ENCODE measurements around the gene HOXD11. TPM values are rescaled to one million over a fixed set of nuclear protein-coding genes. Genes with fewer than 3 reads are reported as not detected.
A peak's percentile ranks its signal among the peaks of the same experiment; 100 is the strongest.

Gene HOXD11
- total and polyA plus RNA-seq, 2 experiments from 2014 or later, result 28.4 to 30.0 TPM

- peak overlapping the region; percentile 56 for H3K4me2 ChIP-seq (ENCODE audit: unreplicated experiment)
- H3K27me3 ChIP-seq (replicated peaks; ENCODE audit: insufficient read depth), result no peaks in the 10 kb centered on the region
- WGBS, 2 experiments (ENCODE audit: low coverage in 1 of 2, low lambda C conversion rate in 2 of 2, missing lambda C conversion rate in 2 of 2), result 5 to 9% methylated on average over 28 to 45 of the region's 47 CpGs
- no peak for DNase-seq
- H3K79me2 ChIP-seq (ENCODE audit: insufficient read depth), result peaks cover 66% of the 10 kb centered on the region
- peaks cover 20% of the 10 kb centered on the region for H3F3A ChIP-seq (ENCODE audit: insufficient read depth)
- no peaks in the 10 kb centered on the region for H3K9me2 ChIP-seq (ENCODE audit: insufficient read depth)
- H3K9ac ChIP-seq, result peak overlapping the region; percentile 73
- TF ChIP-seq EZH2 (IDR thresholded peaks at IDR 0.05; ENCODE audit: insufficient read depth, poor library complexity, severe bottlenecking), result no peak
- no peak for TF ChIP-seq EZH2phosphoT487 (IDR thresholded peaks at IDR 0.05; ENCODE audit: insufficient read depth, low read depth)
- H3K27ac ChIP-seq, result peak overlapping the region; percentile 39
- no peaks in the 10 kb centered on the region for H4K20me1 ChIP-seq (ENCODE audit: insufficient read depth)
- peaks cover 10% of the 10 kb centered on the region; the same call in 1 of the 2 replicates for H3K36me3 ChIP-seq (ENCODE audit: low read depth)
- peaks cover 9% of the 10 kb centered on the region for H3K4me1 ChIP-seq (ENCODE audit: insufficient read depth)
- no peaks in the 10 kb centered on the region for H3K9me3 ChIP-seq (ENCODE audit: low read depth)
- in situ Hi-C loops (cut with MboI), result loop anchor here (10.0 to 25.0 kb wide), 2 partner anchors 703 to 1615 kb away; no protein-coding TSS in a partner anchor
- H3K4me3 ChIP-seq, result peak overlapping the region; percentile 70
- H2AFZ ChIP-seq, result peak overlapping the region; percentile 68
Measured at GRCh38 chr2:176122052-176122682, 15.1 kb downstream of the HOXD11 start.

GRCh38 chr2:176122683-176123410 lies 15.8 kb downstream of the HOXD11 start, which contains the start of gene HOXD9:
HOXD9 (plus strand) TSS chr2:176122719; CDS start chr2:176122769, 50 bp downstream.
- TF ChIP-seq EZH2phosphoT487 (IDR thresholded peaks at IDR 0.05; ENCODE audit: insufficient read depth, low read depth) (no peak), EZH2 (IDR thresholded peaks at IDR 0.05; ENCODE audit: insufficient read depth, poor library complexity, severe bottlenecking) (no peak)
- Histone ChIP-seq H3K9me2 (ENCODE audit: insufficient read depth) (no peaks in the 10 kb centered on the region), H3K27me3 (replicated peaks; ENCODE audit: insufficient read depth) (no peaks in the 10 kb centered on the region), H3K27ac (peak within 1 kb of the TSS; percentile 39), H3K4me2 (ENCODE audit: unreplicated experiment) (peak within 1 kb of the TSS; percentile 56), H3K36me3 (ENCODE audit: low read depth) (peaks cover 10% of the 10 kb centered on the region; the same call in 1 of the 2 replicates), H3K4me3 (peak within 1 kb of the TSS; percentile 70), H3K79me2 (ENCODE audit: insufficient read depth) (peaks cover 66% of the 10 kb centered on the region), H3K9ac (peak within 1 kb of the TSS; percentile 73), H3F3A (ENCODE audit: insufficient read depth) (peaks cover 22% of the 10 kb centered on the region), H3K4me1 (ENCODE audit: insufficient read depth) (peaks cover 16% of the 10 kb centered on the region), H4K20me1 (ENCODE audit: insufficient read depth) (no peaks in the 10 kb centered on the region), H3K9me3 (ENCODE audit: low read depth) (no peaks in the 10 kb centered on the region), H2AFZ (peak within 1 kb of the TSS; percentile 68)
- peak; percentile 91 for DNase-seq
- in situ Hi-C loops (cut with MboI), result loop anchor here (10.0 to 25.0 kb wide), 2 partner anchors 702 to 1614 kb away; no protein-coding TSS in a partner anchor
- WGBS, 2 experiments (ENCODE audit: low coverage in 1 of 2, low lambda C conversion rate in 2 of 2, missing lambda C conversion rate in 2 of 2), result 3 to 4% methylated on average over 45 to 65 of the region's 84 CpGs

GRCh38 chr2:176123411-176124109 lies 16.5 kb downstream of the HOXD11 start:
- H3K79me2 ChIP-seq (ENCODE audit: insufficient read depth), result peaks cover 66% of the 10 kb centered on the region
- peak overlapping the region; percentile 73 for H3K9ac ChIP-seq
- no peak overlapping the region; the same call in 1 of the 2 replicates for H3K27ac ChIP-seq
- peak overlapping the region; percentile 56 for H3K4me2 ChIP-seq (ENCODE audit: unreplicated experiment)
- no peaks in the 10 kb centered on the region for H3K27me3 ChIP-seq (replicated peaks; ENCODE audit: insufficient read depth)
- DNase-seq, result no peak
- H2AFZ ChIP-seq, result peak overlapping the region; percentile 68; the same call in 1 of the 2 replicates
- no peaks in the 10 kb centered on the region for H3K9me3 ChIP-seq (ENCODE audit: low read depth)
- in situ Hi-C loops (cut with MboI), result loop anchor here (10.0 to 25.0 kb wide), 2 partner anchors 701 to 1614 kb away; no protein-coding TSS in a partner anchor
- WGBS, 2 experiments (ENCODE audit: low coverage in 1 of 2, low lambda C conversion rate in 2 of 2, missing lambda C conversion rate in 2 of 2), result 69% methylated on average over 38 to 40 of the region's 40 CpGs
- H3K36me3 ChIP-seq (ENCODE audit: low read depth), result peaks cover 9% of the 10 kb centered on the region; the same call in 1 of the 2 replicates
- H3K4me1 ChIP-seq (ENCODE audit: insufficient read depth), result peaks cover 20% of the 10 kb centered on the region
- H3K9me2 ChIP-seq (ENCODE audit: insufficient read depth), result no peaks in the 10 kb centered on the region
- no peak for TF ChIP-seq EZH2 (IDR thresholded peaks at IDR 0.05; ENCODE audit: insufficient read depth, poor library complexity, severe bottlenecking)
- no peak for TF ChIP-seq EZH2phosphoT487 (IDR thresholded peaks at IDR 0.05; ENCODE audit: insufficient read depth, low read depth)
- peak overlapping the region; percentile 70 for H3K4me3 ChIP-seq
- H3F3A ChIP-seq (ENCODE audit: insufficient read depth), result peaks cover 28% of the 10 kb centered on the region
- H4K20me1 ChIP-seq (ENCODE audit: insufficient read depth), result no peaks in the 10 kb centered on the region

All from GM23248 (cell line).